ENCODE measurements around the gene RAB44.

The RAB44 gene

DNA sequence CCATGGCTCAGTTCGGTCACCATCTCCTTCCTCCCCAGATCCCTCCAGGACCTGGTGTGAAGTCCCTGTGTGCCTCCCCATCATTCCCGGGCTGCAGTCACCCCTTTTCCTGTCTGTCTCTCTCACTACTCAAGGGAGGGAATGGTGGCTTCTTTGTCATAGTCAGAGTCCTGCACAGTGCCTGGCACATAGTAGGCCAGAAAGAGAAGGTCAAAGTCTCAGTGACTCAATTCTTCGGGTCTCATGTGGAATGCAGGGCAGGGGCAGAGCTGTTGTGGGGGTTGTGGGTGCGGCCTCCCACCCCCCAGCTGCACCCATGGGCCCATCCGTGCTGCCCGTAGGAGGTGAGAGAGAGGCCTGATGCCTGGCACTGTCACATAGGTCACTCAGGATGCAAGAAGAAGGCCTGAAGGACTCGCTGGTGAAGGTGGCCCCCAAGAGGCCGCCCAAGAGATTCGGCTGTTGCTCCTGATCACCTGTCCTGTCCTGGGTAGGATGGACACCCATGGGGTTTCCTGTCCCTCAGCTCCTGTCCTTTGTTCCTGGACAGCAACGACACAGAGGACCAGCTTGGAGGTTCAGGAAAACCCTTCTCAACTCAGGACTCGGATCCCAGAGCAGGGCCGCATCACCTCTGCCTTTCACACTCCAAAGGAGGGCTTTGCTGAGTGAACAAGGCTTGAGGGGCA is 34.1 kb downstream of the RAB44 start:
- FAIRE-seq, result no peak

DNA sequence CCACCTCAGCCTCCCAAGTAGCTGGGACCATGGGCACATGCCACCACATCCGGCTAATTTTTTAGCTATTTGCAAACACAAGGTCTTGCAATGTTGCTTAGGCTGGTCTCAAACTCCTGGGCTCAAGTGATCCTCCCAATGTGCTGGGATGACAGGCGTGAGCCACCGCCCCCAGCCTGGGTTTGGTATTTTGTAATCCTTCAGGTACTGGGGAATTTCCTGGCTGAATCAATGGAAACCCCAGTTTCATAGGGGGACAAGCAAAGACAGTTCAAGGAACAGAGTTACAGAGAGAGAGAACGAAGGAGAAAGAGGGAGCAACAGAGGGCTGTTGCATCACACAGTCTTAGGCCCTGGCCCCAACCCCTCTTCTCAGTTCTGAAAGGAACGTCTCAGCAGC is 35.7 kb downstream of the RAB44 start:
- no peak for FAIRE-seq

DNA sequence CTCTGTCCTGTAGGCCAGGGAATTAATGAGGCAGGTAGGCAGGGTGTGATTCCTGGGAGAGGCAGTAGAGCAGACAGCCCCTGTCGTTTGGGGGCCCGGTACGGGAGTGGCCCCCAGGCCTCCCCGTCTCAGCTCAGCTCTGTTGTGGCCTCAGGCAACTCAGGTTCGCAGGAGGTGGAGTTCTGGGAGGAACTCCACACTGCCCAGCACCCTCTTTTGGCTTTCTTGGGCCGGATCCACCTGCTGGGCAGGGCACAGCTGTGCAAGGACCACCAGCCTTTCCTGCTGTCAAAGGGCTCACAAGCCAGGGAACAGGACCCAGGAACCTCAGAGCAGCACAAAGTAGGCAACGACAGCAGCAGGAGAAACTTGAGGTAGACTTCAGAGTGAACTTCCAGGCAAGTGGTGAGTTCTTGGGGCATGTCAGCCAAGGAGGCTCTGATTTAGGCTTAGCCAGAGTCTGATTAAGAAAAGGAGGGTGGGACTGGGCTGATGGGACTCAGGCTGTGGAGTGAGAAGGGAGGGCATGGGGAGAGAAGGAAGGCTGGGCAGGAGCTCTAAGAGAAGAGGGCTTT is 36.9 kb downstream of the RAB44 start:
- no peak for FAIRE-seq

DNA sequence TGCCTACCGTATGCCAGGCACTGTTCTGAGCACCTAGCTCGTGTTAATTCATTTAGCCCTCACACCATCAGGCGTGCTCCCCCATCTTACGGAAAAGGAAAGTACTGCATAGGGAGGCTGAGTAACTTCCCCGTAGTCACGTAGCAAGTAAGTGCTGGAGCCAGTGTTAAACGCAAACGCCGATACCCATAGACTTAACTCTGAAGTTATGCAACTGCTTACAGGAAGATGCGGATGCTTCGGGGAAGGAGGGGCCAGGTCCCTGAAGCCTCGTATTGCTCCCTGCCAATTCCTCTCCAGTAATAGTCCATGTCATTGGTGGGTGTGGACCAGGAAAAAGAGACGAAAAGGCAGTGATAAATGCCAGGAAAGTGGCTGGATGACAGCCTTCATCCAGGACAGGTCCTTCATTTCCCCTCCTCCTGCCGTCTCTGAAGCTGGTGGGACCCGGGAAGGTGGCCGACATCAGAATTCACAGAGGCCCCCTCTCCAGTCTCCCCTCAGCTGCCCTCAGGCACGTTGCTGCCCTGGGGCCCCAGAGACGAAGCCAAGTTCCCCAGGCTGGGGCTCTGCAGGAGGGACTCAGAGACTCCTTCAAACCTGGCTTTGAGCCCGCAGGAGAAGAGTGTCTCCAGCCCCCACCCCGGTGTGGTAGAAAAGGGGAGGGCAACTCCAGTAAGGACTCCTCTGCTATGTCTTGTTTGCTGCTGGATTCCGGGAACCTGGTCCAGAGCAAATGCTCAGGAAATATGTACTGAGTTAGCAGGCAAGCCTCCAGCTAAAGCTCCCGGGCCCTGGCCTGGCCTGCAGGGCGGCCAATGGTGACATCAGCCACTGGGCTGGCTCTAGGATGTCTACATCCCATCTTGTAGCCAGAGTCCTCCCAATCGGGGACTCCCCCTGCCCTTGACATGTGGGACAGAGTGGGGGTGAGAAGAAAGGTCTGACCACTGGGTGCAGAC is 37.8 kb downstream of the RAB44 start:
- FAIRE-seq, result no peak

DNA sequence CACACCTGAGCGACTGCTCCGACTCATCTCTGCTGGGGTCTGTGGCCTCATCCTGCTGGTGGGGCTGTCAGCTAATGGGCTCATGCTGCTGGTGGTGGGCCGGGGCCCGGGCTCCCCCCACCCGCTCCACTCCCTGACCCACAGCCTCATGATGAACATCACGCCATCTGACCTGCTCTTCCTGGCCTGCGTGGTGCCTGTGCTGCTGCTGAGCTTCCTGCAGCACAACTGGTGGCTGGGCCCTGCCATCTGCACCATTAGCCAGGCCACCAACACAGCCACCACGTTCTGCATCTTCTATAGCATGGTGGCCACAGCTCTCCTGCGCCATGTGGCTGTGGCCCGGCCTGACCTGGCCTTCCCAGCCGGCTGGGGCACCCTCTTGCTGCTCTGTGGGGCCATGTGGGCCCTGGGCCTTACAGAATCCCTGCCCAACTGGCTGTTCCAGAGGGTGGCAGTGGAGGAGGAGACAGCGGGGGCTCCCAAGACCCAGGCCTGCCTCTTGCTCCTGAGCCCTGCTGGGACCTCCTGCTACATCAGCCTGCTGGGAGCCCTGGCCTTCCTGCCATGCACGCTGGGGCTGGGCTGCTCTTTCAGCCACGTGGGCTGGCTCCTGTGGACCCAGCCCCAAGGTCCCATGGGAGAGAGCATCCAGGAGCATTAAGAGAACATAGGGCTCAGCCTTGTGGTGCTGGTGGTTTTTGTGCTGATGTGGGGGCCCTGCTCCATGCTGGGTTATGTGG is 39.6 kb downstream of the RAB44 start:
- FAIRE-seq, result no peak

DNA sequence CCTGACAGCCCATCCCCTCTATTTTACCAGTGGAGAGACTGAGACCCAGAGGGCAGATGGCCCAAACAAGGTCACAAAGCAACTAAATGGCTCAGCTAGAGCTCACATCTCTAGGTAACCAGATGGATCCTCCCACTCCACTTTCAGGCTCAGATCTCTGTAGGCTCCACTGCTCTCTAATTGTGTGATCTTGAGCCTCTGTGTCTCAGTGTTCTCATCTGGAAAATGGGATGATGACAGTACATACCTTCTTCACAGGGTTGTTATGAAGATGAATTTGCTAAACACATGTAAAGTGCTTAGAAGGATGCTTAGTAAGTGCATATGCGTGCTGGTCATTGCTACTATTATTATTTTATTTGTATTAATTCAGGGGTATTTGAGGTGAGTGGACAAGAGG is 40.5 kb downstream of the RAB44 start:
- no peak for FAIRE-seq

DNA sequence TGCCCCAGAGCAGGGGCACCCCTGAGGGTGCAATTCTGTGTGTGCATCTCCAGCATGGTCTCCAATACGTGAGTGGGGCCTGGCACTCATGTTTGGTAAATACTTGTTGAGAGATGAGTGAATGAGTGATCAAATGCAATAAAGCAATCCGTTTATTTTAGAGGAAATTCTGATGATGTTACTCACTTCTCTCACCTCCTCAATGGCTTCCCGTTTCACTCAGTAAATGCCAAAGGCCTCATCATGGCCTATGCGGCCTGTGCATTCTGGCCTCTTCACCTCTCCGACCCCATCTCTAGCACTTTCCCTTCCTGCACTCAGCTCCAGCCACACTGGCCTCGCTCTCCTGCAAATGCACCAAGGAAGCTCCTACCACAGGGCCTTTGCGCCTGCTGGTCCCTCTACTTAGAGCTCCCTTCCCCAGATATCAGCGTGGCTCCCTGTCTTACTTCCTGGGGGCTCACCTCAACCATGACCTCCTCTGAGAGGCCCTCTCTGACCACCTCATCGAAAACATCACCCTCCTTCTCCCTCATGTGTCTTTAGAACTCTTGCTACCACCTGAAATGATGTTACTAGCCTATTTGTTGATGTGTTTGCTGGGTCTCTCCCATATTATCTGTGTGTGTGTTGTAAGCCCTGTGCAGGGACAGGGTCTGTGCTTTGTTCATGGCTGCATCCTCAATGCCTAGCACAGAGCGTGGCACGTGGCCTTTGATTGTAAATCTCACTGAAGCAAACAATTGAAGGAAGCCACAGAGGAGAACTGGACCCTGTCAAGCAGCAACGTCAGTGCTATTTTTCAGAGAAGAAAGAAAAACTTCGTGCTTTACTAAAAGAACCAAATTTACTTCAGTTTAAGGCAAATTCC is 42.6 kb downstream of the RAB44 start:
- FAIRE-seq, result no peak

DNA sequence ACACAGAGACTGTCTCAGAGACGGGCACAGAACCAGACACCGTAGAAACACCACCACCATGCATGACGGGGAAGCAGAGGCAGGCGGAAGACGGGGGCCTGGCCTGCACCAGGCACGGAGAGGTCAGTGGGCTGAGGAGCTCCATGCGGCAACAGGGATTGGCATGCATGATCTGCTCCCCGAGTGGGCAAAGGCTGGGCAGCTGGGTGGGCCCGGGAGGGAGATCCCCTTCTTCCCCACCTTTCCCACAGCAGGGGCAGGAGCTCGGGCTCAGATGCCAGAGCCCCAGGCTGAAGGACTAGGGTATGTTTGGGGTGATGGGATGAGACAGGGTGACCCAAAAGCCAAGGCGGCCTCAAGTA is 43.2 kb downstream of the RAB44 start:
- FAIRE-seq, result no peak

DNA sequence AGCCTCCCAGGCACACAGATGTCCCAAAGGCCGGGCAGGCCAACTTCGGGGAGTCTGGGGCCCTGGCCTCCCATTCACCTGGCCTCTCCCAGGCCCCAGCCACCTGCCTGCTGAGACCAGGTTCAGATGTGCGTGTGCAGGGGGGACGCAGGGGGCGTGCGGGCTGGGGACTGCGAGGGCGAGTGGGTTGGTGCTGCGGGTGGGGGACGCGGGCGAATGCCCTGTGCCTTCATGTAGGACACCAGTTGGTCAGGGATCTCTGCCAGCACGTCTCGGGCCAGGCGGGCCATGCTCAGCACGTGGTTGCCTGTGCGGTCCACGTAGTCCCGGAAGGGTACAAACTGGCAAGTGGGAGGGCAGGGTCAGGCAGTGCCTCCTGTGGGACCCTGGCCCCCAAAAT is 44.5 kb downstream of the RAB44 start:
- FAIRE-seq, result no peak

DNA sequence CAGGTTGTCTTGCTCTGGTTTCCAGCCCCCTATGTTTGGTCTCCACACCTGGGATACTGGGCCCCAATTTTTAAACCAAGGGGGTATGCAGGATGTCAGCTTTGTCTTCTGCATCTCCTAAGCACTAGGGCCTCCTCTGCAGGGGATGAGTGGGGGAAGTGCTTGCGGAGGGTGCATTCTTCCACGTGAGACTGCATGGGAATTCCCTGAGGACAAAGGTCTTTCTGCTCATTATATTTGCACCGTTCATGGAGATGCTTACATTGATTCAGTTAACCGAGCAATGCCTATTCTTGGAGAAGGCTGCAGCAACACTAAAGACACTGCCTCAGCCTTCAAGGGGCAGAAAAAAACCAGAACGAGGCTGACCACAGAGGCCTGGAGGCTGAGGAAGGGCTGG is 45.4 kb downstream of the RAB44 start:
- FAIRE-seq, result no peak

DNA sequence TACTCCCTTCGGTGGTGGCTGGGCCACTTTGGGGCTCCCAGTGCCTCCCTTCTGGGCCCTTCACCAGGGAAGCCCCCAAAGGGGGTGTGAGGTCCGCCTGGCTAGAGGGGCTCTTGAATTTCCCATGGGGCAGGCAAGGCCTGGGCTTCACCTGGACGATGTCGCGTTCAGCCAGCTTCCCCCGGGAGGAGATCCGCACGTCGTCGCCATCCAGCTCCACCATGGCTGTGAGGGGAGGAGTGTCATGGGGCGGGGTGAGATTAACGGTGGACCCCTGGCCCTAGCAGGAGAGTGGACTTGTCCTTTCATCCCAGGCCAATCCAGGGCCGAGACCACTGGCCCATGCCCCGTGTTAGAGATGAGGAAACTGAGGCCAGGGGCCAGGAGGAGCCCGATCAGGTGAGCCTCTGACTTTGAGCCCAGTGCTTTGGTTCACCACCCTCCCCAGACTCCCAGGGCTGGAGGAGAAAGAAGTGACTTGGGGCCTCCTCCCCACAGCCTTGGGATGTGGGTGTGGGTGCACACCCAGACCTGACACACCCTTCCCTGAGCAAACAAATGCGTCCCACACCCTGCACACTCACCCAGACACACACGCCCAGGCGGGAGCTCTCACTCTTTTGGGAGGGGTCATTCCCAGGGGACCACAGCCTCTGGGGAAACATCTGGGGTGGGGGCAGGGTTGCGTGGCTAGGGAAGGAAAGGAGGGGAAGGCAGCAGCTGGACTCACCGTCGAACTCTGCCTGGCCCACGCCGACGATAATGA is 46.1 kb downstream of the RAB44 start:
- no peak for FAIRE-seq

DNA sequence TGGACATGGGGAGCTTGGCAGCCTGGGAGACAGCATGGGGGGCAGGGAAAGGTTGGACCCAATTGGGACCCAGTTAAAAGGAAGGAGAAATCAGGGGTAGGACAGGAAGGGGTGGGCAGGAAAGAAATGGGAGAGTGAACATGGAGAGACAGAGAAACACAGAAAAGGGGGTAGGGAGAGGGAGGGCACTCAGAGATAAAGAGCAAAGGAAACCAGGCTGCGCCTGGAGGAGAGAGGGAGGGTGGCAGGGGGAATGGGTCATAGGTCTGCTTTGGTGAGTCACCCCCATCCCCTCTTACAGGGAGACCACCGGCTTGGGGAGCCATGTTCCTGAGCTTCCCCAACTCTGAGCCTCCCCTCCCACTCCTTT is 46.7 kb downstream of the RAB44 start:
- no peak for FAIRE-seq

DNA sequence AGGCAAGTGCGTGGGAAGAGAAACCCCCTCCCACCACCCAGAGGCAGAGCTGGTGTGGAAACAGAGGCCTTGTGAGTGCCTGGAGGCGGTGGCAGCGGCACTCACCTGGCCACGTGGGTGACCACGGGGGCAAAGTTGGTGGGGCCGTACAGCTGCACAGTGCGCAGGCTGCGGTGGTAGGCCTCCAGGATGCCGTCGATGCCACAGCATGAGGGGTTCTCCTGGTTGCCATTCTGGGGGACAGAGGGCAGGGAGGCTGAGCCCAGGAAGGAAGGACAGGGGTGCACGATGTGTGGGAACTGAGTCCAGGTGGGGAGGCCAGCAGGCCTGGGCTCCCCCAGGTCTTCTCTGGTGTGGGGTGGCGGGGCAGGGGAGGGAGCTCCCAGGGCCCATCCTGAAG is 47.7 kb downstream of the RAB44 start:
- no peak for FAIRE-seq

DNA sequence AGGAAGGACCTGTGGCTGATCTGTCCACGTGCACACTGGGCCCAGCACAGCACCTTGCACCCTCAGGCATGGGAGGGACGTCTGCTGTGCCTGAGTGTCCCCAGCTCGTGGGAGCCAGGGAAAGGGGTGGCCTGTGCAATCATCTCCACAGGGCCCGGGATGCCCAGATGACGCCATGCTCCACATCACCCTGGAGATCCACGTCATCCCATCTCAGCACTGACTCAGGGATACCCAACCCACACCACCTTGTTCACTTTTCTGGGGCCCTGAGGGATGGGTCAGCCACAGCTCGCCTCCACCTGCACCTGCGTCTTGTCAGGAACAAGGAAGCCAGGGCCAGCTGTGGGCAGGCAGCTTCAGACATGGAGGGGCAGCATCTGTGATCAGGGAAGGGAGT is 48.2 kb downstream of the RAB44 start:
- FAIRE-seq, result no peak

DNA sequence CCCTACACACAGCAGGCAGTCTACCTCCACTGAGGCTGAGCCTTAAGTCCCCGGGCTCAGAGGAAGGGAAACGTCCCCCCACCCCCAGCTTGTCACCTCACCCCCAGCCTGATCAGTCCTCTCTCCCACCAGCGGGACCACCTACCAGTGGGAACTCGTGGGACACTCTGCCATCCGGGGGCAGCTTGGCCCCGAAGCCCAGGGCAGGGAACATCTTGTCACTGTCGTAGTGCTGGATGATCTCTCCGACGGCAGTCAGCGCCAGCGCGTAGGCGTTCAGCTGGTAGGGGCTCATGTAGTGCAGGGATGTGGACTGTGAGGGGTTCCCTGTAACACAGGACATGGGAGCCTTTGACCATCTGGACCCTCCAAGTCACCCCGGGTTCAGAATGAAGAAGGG is 48.6 kb downstream of the RAB44 start:
- no peak for FAIRE-seq

DNA sequence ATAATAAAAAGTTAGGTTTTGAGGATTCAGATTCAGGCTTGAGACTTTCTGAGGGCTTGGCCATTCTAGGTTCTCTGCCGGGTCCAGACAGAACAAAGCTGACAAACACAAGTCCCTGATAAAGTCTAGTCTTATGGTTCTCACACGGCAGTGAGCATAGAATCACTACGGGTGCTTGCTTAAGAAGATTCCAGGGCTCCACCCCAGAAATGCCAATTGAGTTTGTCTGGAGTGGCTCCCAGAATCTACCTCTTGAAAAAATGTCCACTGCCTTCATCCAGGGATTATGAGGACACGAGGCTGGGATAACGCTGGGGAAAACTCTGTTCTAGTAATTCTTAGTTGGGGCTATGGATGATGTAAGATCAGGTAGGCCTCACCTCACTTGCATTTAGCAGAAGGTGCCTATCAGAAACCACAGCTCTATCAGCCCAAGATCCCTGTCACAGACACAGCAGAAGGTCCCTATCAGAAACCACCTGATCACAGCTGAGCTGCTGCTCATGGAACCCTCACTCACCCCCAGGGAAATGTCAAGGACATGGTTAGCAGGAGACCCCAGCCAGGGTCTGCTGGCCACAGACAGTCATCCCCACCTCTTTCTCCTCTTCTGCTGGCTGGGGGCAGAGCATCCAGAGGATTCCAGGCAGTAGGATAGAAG is 52.3 kb downstream of the RAB44 start:
- FAIRE-seq, result no peak

DNA sequence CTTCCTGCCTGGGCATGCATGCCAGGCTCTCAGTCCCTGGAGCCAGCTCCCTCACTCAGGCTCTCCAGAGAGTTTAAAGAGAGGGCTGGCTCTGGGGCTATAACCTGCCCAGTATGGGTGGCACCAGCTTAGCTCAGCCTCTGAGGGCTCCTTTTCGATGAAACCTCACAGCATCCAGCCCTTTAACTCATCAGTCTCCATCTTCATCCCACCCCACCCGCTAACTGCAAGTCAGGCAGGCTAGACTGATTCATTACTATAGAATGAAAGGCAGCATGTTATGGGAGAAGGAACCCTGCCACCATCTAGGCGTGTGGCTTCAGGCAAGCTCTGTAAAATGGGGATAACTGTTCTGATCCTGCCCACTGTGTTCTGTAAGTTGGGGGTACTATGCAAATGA is 53.5 kb downstream of the RAB44 start:
- FAIRE-seq, result no peak

DNA sequence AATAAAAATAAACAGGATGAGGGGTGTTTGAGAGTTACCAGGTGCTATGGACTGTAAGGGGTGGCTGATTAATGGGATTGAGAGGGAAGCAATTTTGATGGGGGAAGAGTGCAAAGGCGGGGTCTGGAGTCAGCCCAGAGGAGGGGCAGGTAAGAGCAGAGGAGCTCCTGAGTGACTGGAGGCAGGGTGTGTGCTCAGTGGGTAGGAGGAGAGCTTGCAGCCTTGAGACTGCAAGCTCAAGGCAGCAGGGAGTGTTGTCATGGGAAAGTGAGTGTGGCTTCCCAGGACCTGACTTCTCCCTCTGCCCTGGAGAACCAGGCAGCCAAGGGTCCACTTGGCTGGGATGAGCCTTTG is 54.2 kb downstream of the RAB44 start:
- no peak for FAIRE-seq

DNA sequence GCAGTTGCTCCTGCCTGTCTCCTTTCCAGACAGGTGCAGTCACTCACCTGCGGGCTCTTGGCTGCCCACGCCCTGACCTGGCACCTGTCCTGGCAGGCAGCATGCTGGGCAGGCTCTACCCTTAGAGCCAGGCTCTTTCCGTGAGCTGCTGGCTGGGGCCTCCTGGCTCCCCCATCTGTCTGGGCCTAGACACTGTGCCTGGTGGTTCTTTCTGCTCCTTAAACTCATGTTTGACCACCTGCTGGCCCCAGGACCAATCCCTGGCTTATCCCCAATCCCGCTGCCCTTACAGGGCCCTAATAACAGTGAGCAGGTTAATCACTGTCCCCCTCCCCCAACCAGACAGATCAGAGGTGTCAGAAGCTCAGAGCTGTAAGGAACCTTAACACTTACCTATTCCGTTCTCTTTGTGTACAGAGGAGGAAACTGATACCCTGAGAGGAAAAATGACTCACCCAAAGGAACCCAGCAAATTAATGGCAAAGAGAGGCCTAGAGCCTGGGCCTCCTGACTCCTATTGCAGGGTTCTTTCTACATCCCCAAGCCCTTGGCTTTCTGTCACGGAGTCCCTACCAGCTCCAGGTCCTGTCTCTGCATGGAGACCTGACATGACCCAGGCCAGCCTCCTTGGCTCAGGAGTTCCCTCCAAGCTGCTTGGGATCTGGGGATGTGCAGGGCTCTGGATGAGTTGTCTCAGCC is 54.7 kb downstream of the RAB44 start:
- FAIRE-seq, result no peak

DNA sequence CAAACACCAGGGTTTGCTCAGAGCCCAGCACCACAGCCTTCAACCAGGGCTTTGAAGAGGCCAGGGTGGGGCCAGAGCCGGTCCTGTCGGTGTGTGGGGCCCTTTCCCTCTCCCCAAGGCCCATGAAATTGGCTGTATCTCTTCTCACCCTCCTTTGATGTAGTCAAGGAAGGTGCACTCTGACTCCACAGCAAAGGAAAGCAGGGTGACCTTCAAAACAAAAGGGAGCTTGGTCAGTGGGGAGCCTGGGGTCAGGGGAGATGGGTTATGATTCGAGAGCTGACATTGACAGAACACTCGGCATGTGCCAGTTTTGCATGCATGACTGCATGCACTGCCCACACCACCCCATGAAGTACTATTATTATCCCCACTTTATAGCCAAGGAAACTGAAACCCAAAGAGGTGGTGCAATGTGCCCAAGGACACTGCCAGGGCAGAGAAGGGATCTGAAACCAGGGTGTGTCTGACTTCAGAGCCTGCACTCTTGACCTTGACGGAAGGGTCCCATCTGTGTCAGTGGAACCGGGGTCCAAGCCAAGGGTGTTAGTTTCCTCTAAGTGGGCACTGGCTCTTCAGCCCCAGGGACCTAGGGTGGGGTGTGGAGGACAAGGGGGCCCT is 55.4 kb downstream of the RAB44 start:
- FAIRE-seq, result no peak

Measured in TTC549 (cell line).